GM21526 (cell line): Measurements from ENCODE around the gene TENM3.

ENCODE experiments used
- ATAC-seq: cut with Tn5 transposase; IDR thresholded peaks from one replicate; pipeline ENCODE4 v1.9.1; 2021; ENCODE audit warnings: moderate library complexity; ENCODE audit not compliant: unreplicated experiment, low FRiP score

TENM3 gene

DNA sequence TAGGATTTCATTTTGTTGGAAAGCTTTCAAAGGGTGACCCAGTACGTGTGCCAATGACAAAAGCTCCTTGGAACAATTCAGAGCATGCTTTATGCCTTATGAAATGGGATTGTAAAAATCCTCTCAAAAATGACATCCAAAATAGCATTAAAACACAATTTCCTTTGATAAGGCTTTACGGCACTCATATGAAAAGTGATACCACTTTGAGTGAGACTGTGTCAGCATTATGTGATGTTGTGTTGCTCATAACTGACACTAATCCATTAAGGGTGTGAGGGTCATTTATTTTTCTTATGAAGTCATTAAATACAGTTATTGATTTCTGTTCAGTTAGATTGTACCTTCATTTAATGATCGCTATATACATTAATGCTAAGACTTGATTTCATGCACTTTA, 250.2 kb downstream of the TENM3 start:
- ATAC-seq, result no peak

DNA sequence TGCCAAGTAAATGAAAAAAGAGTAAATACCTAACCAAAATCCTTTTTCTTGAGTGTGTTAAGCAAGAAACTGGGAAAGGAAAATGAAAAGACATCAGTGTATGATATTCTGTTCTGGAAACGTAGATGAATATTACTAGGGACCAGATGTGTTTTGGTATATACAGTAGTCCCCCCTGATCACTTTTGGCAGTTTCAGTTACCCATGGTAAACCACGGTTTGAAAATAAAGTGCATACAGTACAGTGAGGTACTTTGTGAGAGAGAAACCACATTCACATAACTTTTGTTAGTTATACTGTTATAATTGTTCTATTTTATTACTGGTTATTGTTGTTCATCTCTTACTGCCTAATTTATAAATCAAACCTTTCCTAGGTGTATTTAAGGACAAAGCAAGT, 250.9 kb downstream of the TENM3 start:
- no peak for ATAC-seq

DNA sequence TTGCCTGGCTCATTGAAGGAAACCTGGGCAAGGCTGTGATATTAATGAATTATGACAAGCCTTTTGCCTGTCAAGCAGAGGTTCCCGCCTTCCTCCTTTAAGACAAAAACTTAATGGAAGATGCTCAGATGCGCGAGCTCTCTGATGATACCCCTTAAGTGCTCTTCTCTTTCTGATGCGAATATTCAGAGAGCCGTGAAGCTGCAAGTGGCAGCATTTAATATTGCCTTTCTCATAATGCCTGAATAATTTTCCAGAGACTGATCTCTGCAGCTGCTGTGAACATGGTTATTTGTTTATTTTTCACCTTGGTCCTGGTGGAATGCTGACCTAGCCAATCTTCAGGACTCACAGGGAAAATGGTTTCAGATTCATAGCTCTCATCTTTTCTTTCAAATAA, 251.8 kb downstream of the TENM3 start:
- ATAC-seq, result no peak

DNA sequence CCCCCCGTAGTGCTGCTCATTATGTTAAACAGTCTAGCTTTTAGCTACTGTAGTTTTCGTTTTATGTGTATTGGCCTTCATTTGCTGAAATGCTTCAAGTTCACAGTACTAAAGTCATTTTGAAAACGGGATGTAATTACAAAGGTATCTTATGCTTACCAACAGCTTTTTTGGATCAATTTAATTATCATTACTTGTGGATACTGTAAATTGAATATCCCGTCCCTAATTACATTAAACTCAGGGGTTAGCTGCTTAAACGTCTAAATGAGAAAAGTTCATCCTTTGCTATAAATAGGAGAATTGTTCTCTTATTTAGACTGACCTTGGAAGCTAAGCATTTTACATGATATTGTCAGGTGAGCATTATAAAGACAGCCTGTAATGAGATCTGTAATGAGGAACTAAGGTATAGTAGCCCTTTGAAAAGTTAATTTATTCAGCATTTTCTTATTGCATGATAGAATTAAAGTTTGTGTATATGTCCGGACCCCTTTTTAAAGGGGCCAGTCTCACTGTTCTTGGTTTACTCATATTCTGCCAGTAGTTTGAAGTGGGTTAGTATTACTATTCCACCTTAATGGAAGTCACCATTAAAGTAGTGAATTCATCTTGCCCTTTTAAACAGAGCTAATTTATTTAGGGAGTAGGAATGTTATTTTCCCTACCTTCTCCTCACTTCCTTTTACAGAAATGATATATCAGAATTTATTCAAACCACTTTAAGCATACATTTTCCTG, 252.6 kb downstream of the TENM3 start:
- no peak for ATAC-seq

DNA sequence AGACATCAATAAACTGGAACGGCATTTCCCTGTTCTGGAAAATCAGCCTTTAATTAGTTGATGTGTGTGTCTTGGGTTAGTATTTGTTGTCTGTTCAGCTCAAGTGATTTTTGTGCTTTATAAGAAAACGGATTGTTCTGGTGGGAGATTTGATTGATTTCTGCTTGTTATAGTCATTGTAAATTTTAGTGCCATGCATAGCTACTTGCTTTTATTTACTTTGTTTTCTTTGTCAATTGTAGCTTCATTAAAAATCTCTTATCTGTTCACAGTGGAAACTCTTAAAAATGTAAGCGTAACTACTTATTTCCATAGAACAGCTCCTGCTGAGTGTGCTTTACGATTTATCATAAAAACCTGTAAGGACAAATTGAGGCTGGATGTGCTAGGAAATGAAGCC, 253.2 kb downstream of the TENM3 start:
- ATAC-seq, result no peak

DNA sequence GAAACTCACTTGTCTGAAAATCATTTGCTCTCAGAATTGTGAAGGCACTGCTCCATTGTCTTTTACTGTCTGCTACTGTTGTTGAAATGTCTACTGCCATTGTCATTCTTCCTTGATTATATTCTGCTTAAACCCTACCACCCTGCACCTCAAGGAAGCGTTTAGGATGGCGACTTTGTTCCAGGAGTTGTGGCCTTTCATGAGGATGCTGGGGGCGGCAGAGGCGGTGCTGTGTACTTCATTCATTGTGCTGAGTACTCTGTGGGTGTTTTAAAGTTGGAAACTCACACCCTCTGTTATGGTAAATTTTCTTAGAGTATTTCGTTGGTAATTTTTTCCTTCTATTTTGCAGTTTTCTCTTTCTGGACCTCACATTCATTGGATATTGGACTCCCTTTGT, 258.9 kb downstream of the TENM3 start:
- ATAC-seq, result no peak

DNA sequence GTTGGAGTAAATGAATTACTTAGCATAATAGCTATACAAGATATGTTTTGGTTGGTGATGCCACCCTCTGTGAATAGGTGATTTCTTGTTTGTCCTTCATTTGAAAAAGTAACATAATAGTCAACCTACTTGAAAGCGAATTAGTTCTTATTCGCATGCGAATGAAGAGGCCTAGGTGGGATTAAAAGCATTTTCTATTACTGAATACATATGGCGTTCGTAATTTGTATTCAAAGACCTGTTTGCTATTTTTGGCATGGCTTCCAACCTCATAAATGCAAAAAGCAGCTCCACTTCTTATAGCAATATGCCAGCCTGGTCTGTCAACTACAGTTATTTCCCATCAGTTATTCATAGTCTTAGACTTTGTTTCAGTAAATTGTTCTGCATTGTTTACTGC, 261.3 kb downstream of the TENM3 start:
- ATAC-seq, result no peak

DNA sequence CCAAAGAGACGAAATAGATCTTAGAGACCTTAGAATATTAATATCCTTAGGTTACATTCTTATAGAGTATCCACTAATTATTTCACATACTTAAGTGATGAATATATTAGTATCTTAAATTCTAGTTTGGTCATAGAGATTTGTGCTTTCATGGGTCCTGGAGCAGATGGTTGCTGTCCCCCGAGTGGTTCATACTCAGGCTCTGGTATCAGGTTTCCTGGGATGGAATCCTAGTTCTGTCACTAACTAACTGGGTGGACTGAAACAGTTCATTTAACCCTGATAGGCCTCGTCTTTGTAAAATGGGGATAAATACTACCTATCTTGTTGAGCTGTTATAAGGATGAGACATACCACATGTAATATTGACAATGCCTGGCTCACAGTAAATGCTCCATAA, 264.6 kb downstream of the TENM3 start:
- ATAC-seq, result no peak

DNA sequence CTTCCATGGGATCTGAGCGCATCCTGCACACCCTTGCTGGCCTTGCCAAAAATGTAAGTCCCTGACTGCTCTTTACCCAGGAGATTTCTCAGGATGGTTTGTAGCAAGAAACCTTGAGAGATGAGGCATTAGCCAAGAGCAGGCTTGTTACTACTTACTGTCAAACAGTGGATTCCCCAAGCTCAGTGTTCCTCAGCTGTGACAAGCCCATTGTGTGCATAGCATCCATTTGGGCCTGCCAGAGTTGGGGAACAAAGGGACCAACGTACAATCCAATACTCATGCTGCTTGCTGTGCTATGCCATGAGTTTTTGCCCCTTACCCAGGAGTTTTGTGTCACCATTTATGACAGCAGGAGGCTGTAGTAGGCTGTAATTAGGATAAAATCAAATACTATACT, 267.6 kb downstream of the TENM3 start:
- no peak for ATAC-seq

DNA sequence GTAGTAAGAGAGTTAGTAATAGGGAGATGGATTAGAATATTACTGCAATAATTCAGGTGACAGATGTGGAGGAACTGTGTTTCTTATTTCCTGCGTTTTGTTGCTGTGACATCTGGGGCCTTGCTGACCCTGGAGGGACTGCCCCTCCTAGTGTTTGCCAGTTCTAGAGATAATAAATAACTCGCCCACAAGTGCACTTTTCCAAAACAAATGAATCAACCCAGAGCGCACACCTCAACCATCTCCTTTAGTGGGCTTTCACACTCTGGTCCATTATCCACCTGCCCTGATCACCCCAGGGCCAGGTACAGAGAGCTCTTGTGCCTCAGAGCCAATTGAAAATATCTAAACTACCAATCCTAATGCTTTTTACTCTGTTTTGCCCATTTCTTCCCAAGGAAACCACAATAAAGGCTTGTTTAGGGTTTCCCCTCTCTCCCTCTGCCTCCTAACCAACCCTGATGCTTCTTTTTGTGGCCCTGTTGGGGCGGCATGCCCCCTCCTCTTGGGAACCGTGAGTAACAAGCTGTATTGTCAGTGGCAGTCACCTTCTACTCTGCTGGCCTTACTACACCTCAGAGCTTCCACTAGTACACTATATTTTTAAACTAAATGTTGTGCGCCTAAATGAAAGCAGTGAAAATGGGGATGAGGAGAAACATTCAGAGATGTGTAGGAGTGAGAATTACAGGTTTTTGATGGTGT, 270.5 kb downstream of the TENM3 start:
- ATAC-seq, result no peak

DNA sequence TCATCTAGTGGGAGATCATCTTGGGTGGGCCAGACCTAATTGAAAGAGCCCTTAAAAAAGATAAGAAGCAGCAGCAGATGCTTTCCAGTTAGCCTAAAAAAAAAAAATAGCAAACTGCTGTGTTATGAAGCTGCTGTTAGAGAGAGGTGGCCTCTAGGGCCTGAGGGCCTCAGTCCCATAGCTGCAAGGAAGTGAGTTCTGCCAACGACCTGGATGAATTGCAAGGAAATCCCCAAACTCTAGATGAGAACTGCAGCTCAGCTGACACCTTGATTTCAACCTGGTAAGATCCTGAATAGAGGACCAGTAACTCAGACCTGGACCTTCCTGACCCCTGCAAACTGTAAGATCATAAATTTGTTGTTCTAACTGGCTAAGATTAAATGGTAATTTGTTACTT, 275.2 kb downstream of the TENM3 start:
- no peak for ATAC-seq

DNA sequence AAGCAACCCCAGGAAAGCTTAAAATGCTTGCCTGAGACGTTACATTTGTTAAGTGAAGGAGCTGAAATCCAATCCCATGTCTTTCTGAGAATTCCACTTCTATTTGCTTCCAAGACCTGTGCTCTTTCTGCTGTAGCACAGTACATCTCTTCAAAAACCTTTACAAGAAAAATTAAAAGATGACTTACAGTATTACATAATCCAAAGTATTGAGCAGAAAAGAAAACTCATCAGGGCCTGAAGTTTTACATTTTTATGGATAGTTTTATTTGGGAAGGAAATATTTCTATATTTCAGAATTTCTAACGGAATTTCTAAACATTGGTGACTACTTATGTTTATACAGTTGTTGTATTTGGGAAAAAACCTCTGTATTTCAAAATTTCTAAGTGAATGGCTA, 276.3 kb downstream of the TENM3 start:
- no peak for ATAC-seq

DNA sequence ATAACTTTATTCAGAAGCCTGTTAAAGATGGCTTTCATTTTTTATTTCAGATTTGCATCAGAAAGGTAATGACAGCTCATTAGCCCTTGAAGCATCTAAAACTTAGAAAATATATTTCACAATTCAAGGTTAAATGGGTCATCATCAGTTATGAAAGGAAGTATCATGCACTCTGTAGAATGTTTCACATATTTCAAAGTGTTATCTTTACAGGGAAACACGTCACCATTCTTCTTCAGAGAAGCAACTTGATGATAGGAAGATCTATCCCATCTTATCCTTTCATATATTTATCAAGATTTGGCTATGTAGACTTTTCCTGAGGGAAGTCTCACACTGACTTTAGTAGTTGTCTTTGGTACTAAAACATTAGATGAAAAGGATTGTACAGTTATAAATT, 277.8 kb downstream of the TENM3 start:
- no peak for ATAC-seq

DNA sequence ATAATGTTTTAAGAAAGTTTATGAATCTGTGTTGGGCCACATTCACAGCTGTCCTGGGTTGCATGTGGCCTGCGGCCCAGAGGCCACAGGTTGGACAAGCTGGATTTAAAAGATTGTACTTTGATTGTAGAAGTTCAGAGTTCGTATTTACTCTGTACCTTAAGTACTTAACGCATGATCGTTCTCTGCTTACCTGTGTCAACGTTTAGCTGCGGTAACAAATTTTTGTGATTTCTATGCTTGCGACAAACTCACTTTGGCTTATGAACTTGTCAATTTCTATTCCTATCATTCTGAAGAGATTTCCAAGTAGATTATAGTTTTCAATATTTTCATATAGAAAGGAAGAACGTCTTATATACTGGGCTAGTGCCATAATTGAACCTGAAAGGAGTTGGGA, 285.6 kb downstream of the TENM3 start:
- no peak for ATAC-seq

DNA sequence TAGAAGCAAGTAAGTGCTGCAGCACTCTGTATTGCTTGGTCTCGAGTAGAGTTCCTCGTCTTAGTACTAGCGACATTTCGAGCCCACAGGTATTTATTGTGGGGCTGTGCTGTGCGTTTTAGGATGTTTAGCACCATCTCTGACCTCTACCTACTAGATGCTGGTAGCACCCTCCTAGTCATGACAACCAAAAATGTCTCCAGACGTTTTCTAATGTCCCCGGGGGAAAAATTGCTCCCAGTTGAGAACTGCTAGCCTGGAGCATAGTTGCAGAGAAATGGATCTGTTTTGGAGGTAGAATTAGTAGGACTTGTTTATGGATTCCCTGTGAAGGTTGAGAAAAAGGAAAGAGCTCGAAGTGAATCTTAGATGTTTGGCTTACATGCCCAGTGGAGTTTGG, 287.2 kb downstream of the TENM3 start:
- no peak for ATAC-seq

DNA sequence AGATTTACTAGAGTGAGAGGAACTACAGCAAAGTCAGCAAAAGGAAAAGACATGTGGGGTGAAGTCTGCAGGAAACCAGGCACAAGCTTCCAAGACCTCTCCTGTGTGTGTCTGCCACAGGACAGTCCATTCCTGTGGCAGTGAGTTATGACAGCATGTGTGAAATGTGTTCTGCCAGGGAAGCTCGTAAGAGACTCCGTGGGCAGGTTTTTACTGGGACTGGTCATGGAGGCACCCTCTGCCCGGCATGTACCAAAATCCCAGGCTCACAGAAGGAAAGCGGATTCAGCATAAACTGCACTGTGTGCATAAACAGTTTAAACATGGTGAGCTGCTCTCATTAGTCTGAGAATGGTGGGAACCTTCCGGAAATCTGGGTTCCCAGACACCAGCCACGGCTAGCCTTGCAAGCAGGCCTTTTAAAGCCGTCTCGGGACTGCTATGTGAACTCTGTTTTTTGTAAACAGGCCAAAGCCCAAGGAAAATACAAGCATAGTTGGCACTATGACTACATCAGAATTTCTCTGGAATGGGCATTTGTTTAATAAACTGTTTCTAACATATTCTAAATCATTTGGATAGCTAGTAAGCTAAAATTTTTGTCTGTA, 288.5 kb downstream of the TENM3 start:
- no peak for ATAC-seq

DNA sequence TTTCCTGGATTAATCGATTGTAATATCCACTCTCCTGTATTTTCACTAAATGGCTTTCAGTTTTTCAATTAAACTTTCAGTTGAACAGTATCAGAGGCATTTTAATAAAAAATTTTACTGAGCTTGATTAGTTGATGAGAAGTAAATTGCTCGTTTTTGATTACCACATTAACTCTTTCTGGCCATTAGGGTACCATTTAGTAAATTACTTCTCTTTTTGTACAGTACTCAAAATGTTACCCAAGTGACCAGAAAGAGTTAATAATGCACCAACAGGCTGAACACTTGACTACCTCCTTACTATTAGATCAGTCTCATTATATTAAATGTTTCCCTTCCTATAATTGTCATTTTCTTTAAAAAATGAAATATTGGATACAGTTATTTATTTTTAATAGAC, 289.2 kb downstream of the TENM3 start:
- no peak for ATAC-seq

DNA sequence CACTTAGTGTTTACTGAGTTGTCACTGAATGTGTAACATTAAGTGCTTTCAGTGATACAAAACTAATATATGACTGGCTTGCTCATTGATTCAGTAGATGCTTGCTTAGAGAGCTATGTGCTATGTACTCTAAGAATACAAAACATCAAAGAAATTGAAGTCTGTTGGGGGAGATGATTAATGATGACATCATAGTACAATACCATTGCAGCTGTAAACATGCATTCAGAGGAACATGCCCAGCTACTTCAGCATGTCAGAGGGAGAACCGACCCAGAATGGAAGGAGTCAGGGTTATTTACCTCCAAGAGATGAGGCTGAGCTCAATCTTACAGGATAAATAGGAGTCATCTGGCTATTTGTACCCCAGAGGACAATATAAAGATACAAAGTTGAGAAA, 290.8 kb downstream of the TENM3 start:
- no peak for ATAC-seq

DNA sequence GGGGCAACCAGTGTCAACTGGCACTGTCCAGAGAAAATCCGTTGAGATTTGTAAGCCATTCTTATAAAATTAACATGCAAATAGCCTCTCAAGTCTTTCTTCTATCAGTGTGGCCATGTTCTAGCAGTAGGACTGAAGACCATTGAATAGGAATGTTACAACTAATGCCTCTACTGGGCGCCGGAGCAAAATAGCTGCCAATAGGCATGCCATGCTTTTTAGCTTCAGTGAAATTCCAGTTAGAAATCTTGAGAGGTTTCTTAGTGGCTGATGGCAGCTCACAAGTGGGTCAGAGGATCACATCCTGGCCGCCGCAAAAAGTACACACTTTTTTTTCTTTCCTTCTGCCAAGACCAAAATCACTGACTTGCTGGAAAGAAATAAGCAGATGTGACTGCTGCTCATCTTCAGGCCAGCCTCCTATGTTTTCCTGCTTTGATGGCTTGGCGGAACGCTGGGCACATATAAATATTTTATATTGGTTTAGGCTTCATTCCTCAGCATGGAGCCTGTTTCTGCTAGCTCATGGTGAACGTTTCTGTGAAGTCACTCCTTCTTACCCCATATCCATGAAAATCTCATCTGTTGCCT, 293.1 kb downstream of the TENM3 start:
- no peak for ATAC-seq

DNA sequence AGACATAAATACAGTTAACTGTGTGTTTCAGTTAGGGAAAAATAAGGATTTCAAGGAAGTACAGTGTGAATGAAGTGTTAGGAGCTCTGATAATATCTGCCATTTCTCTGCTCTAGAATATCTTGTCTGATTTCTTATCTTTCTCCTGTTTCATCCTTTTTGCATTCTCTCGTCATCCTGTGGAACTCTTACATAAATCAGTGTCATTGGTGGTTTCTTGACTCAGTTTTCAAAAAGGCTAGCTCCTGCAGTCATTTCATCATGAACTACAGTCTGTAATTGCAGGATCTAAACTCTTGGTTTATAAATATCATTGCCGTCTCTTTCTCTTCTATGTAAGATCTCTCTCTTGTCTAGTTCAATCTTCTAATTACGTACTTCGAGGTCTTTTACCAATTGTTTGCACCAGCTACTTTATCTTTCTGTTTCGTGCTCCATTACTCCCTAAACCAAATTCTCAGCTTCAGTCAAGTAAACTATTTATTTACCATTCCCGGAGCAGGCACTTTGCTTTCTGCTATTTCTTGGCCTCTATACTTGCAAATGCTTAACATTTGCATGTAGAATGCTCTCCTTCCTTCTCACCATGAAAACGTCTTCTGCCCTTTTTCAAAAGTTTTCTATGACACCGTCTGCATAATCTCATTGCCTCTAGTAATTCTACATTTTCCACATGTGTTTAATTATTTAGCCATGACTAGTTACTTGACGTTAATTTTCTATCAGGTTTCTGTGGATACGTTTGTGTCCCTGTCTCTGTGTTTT, 294.0 kb downstream of the TENM3 start:
- ATAC-seq, result no peak

DNA sequence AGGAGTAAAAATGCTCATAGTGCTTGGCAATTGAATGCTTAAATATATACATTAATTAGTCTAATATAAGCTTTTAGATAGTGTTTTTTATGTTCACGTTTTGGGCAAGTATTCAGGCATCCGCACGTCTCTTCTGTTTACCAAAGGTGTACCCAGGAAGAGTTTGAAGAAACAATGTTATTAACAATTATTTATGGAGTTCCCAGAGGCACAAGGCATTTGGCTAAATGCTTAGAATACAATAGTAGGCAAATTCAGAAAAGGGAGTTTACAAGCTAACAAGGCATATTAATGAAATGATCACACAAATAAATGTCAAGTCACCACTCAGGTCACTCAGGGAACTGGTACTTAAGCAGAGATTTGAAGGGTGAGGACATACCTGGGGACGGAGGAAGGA, 294.8 kb downstream of the TENM3 start:
- ATAC-seq, result no peak
